ENCODE data around the gene RAI1. TPM values are rescaled to one million over a fixed set of nuclear protein-coding genes. Genes with fewer than 3 reads are reported as not detected.

The RAI1 gene
- total and polyA plus RNA-seq, 2 of the 13 experiments (the other 11 are each of a cell fraction or from before 2014, with no cell fraction given) = 3.4 to 5.2 TPM

DNA sequence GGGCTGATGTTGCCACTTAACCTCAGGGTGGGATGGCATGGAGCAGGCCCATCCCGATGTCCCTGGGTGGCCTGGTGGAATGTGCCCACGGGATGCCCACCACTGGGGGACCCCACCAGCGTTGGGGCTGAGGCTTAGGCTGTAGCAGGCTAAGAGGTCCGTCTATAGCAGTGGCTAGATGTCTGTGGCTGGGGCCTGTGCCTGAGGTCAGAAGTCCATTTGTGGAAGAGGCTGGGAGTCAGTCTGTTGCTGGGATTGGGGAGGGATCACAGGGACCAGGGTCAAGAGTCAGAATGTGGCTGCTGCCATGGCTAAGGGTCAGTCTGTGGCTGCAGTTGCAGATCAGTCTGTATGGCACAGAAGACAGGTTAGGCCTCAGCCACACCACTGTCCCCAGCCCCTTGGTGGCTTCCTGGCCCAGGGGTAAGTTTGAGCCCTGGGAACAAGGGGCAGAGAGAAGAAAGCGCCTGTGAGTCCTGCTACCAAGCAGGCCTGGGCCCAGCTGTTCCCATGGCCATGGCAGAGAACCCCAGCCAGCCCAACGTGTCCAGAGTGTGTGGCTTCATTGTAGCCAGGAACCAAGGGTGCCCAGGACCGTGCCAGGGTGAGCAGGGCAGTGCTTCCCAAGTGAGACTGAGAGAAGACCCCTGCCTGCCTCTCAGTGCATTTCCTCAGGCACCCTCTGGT is 35.7 kb downstream of the RAI1 start:
- ATAC-seq = peak; percentile 88
- TF ChIP-seq CCDC6 (CRISPR knock-in tag; IDR thresholded peaks at IDR 0.05) (no peak), ZFY (CRISPR knock-in tag; IDR thresholded peaks at IDR 0.05) (peak; percentile 80), ZBTB20 (CRISPR knock-in tag; IDR thresholded peaks at IDR 0.05; ENCODE audit: borderline replicate concordance, low read depth) (no peak), NRL (CRISPR knock-in tag; IDR thresholded peaks at IDR 0.05; ENCODE audit: borderline replicate concordance) (no peak), MYC (CRISPR knock-in tag; IDR thresholded peaks at IDR 0.05; ENCODE audit: borderline replicate concordance) (peak; percentile 45; the same call in 1 of the 2 replicates), ZNF17 (CRISPR knock-in tag; IDR thresholded peaks at IDR 0.05) (no peak), SP5 (CRISPR knock-in tag; IDR thresholded peaks at IDR 0.05; ENCODE audit: borderline replicate concordance, low read depth) (peak; percentile 27; the same call in 1 of the 2 replicates), ZNF496 (CRISPR knock-in tag; IDR thresholded peaks at IDR 0.05; ENCODE audit: insufficient replicate concordance) (no peak), ZNF598 (CRISPR knock-in tag; IDR thresholded peaks at IDR 0.05; ENCODE audit: borderline replicate concordance) (no peak; the same call in 1 of the 2 replicates), PTBP1 (IDR thresholded peaks at IDR 0.05; ENCODE audit: low read depth, low read length, poor library complexity, severe bottlenecking) (no peak), YEATS4 (CRISPR knock-in tag; IDR thresholded peaks at IDR 0.05; ENCODE audit: borderline replicate concordance) (peak; percentile 31; the same call in 1 of the 2 replicates)
- TF ChIP-seq, protein P1, sequence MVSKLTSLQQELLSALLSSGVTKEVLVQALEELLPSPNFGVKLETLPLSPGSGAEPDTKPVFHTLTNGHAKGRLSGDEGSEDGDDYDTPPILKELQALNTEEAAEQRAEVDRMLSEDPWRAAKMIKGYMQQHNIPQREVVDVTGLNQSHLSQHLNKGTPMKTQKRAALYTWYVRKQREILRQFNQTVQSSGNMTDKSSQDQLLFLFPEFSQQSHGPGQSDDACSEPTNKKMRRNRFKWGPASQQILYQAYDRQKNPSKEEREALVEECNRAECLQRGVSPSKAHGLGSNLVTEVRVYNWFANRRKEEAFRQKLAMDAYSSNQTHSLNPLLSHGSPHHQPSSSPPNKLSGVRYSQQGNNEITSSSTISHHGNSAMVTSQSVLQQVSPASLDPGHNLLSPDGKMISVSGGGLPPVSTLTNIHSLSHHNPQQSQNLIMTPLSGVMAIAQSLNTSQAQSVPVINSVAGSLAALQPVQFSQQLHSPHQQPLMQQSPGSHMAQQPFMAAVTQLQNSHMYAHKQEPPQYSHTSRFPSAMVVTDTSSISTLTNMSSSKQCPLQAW (CRISPR knock-in tag; IDR thresholded peaks at IDR 0.05) = peak; percentile 60
- TF ChIP-seq, protein P2, sequence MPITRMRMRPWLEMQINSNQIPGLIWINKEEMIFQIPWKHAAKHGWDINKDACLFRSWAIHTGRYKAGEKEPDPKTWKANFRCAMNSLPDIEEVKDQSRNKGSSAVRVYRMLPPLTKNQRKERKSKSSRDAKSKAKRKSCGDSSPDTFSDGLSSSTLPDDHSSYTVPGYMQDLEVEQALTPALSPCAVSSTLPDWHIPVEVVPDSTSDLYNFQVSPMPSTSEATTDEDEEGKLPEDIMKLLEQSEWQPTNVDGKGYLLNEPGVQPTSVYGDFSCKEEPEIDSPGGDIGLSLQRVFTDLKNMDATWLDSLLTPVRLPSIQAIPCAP (CRISPR knock-in tag; IDR thresholded peaks at IDR 0.05; ENCODE audit: low read depth) = no peak
- TF ChIP-seq, protein P3, sequence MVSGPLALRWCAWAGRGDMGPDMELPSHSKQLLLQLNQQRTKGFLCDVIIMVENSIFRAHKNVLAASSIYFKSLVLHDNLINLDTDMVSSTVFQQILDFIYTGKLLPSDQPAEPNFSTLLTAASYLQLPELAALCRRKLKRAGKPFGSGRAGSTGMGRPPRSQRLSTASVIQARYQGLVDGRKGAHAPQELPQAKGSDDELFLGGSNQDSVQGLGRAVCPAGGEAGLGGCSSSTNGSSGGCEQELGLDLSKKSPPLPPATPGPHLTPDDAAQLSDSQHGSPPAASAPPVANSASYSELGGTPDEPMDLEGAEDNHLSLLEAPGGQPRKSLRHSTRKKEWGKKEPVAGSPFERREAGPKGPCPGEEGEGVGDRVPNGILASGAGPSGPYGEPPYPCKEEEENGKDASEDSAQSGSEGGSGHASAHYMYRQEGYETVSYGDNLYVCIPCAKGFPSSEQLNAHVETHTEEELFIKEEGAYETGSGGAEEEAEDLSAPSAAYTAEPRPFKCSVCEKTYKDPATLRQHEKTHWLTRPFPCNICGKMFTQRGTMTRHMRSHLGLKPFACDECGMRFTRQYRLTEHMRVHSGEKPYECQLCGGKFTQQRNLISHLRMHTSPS (CRISPR knock-in tag; IDR thresholded peaks at IDR 0.05; ENCODE audit: low read depth) = peak; percentile 74; the same call in 1 of the 2 replicates
- TF ChIP-seq, protein P4, sequence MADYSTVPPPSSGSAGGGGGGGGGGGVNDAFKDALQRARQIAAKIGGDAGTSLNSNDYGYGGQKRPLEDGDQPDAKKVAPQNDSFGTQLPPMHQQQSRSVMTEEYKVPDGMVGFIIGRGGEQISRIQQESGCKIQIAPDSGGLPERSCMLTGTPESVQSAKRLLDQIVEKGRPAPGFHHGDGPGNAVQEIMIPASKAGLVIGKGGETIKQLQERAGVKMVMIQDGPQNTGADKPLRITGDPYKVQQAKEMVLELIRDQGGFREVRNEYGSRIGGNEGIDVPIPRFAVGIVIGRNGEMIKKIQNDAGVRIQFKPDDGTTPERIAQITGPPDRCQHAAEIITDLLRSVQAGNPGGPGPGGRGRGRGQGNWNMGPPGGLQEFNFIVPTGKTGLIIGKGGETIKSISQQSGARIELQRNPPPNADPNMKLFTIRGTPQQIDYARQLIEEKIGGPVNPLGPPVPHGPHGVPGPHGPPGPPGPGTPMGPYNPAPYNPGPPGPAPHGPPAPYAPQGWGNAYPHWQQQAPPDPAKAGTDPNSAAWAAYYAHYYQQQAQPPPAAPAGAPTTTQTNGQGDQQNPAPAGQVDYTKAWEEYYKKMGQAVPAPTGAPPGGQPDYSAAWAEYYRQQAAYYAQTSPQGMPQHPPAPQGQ (CRISPR knock-in tag; IDR thresholded peaks at IDR 0.05; ENCODE audit: borderline replicate concordance) = 0 out of 2 replicates have a peak, but pooled peaks have one; percentile 31
- TF ChIP-seq, protein P5, sequence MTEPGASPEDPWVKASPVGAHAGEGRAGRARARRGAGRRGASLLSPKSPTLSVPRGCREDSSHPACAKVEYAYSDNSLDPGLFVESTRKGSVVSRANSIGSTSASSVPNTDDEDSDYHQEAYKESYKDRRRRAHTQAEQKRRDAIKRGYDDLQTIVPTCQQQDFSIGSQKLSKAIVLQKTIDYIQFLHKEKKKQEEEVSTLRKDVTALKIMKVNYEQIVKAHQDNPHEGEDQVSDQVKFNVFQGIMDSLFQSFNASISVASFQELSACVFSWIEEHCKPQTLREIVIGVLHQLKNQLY (CRISPR knock-in tag; IDR thresholded peaks at IDR 0.05) = no peak

More for the DNA sequence above, 35.7 kb downstream of the RAI1 start:
- Histone ChIP-seq H3K4me2 (ENCODE audit: low read depth, low read length) (peak overlapping the region; percentile 54), H2AFZ (ENCODE audit: low read length) (no peak overlapping the region), H3K27me3 (ENCODE audit: control insufficient read depth in 1 of 2, insufficient read depth in 2 of 2, low read length in 2 of 2) (no peaks in the 10 kb centered on the region), H3K9me3 (ENCODE audit: low read length) (no peaks in the 10 kb centered on the region), H3K36me3 (replicated peaks in 1 of 2; ENCODE audit: control insufficient read depth in 1 of 2, insufficient read depth in 2 of 2, low read length in 2 of 2) (0 out of 5 replicates have a peak, but pooled peaks cover 0 to 3% of the 10 kb centered on the region in 2 experiments), H3K79me2 (ENCODE audit: insufficient read depth, low read length) (peaks cover 71% of the 10 kb centered on the region), H3K4me3 (replicated peaks in 1 of 3; ENCODE audit: insufficient read depth in 1 of 3, low read depth in 2 of 3, low read length in 3 of 3) (peak overlapping the region in 1 of 3 experiments; percentile 42; a peak in 2 of 6 replicates), H3K4me1 (ENCODE audit: insufficient read depth, low read length) (peaks cover 90% of the 10 kb centered on the region), H3K27ac (ENCODE audit: extremely low read length, insufficient read depth, low read length) (peak overlapping the region; percentile 37), H3K9ac (ENCODE audit: insufficient read depth, low read depth, low read length) (peak overlapping the region; percentile 34), H4K20me1 (ENCODE audit: insufficient read depth, low read length) (peaks cover 11% of the 10 kb centered on the region; the same call in 1 of the 2 replicates)
- BruUV-seq (replicated peaks) = no TSS peak
- CTCF ChIA-PET (ENCODE audit: low intra/inter-chr PET ratio, low total read pairs) = no interaction called here
- FAIRE-seq = peak; percentile 95
- 28% methylated on average over 2 of the region's 7 CpGs for WGBS (ENCODE audit: low lambda C conversion rate)
- intact Hi-C loops (cut with micrococcal nuclease; ENCODE audit: unreplicated experiment) = loop anchor here (5.0 to 10.0 kb wide), 2 partner anchors 35 to 138 kb away; partner anchors contain the start of gene RAI1
- in situ Hi-C loops (cut with HindIII; ENCODE audit: extremely low pct_ligation_motif_present, low pct_unique_long_range_greater_than_20kb) = no loop called here
- peak; percentile 77 for DNase-seq (ENCODE audit: low spot score)
- POLR2A ChIA-PET = no interaction called here

Measured in HepG2 (cell line).